B cell (primary cell): ENCODE measurements around the gene RAB6A. TPM values are rescaled to one million over a fixed set of nuclear protein-coding genes. Genes with fewer than 3 reads are reported as not detected.

Experiments
- ATAC-seq: fragments of 200-7000 bp; cut with Tn5 transposase; one replicate; pipeline ENCODE4 v1.10.0; 2021; ENCODE audit warnings: low read depth, mild to moderate bottlenecking, moderate number of reproducible peaks, moderate library complexity
- CTCF ChIA-PET: fragments of 350-600 bp; sonication (Branson Sonifier 250); formaldehyde crosslinking; loops from one replicate; lab custom pipeline; 2021; ENCODE audit warnings: antibody characterized with exemption, inconsistent platforms; lab: Charles Lee
- POLR2A ChIA-PET: fragments of 350-600 bp; sonication (Branson Sonifier 250); formaldehyde crosslinking; loops from one replicate; lab custom pipeline; 2021; ENCODE audit warnings: antibody characterized with exemption; lab: Charles Lee
- DNase-seq: peaks from one replicate; pipeline ENCODE4 v3.0.0; 2013
- H2AFZ ChIP-seq: 2 replicates; pipeline ENCODE4 v1.6.1; 2012; ENCODE audit warnings: mild to moderate bottlenecking, low read depth, low read length; ENCODE audit not compliant: insufficient read depth, poor library complexity, severe bottlenecking
- H3K27ac ChIP-seq, 2 donors: 1 replicate in 1 of 2; 2 replicates in 1 of 2; pipeline ENCODE4 v1.5.1; 2012 to 2013; ENCODE audit warnings: low read length in 2 of 2, mild to moderate bottlenecking in 2 of 2, moderate library complexity in 1 of 2
- H3K27me3 ChIP-seq, 4 experiments: fragments of 200-600 bp in 1 of 4; sonication (generic) in 1 of 4; replicated peaks in 1 of 4; 1 replicate in 2 of 4; 2 replicates in 2 of 4; pipeline versions ENCODE4 v1.6.1 to v1.7.0; 2013 to 2016; ENCODE audit warnings: low read length in 3 of 4, mild to moderate bottlenecking in 2 of 4, mixed read lengths in 1 of 4, moderate library complexity in 1 of 4; ENCODE audit not compliant: insufficient read depth in 4 of 4, control insufficient read depth in 3 of 4; ENCODE audit errors: control extremely low read depth in 1 of 4
- H3K36me3 ChIP-seq, 2 experiments: replicated peaks in 1 of 2; 1 replicate in 1 of 2; 2 replicates in 1 of 2; pipeline versions ENCODE4 v1.6.1 to v1.7.1; 2013; ENCODE audit warnings: low read length in 1 of 2; ENCODE audit not compliant: insufficient read depth in 2 of 2, control insufficient read depth in 1 of 2; ENCODE audit errors: control extremely low read depth in 1 of 2, extremely low read depth in 1 of 2
- H3K4me1 ChIP-seq, 2 donors: fragments of 200-600 bp in 1 of 2; sonication (generic) in 1 of 2; 1 replicate in 1 of 2; 2 replicates in 1 of 2; pipeline versions ENCODE4 v1.5.1 to v1.6.1; 2013 to 2017; ENCODE audit warnings: low read length in 2 of 2; ENCODE audit not compliant: control insufficient read depth in 2 of 2, insufficient read depth in 2 of 2
- H3K4me2 ChIP-seq: replicated peaks from 2 replicates; pipeline ENCODE3; 2012; ENCODE audit warnings: mild to moderate bottlenecking, low read depth, low read length; ENCODE audit not compliant: poor library complexity, severe bottlenecking
- H3K4me3 ChIP-seq, 5 experiments: fragments of 200-600 bp in 1 of 5; sonication (generic) in 1 of 5; 1 replicate in 3 of 5; 2 replicates in 2 of 5; pipeline versions ENCODE4 v1.5.1 to v1.7.0; 2011 to 2016; ENCODE audit warnings: low read length in 4 of 5, mild to moderate bottlenecking in 4 of 5, low read depth in 2 of 5, control low read depth in 1 of 5, moderate library complexity in 1 of 5; ENCODE audit not compliant: insufficient read depth in 1 of 5; ENCODE audit errors: control extremely low read depth in 1 of 5, extremely low read depth in 1 of 5
- H3K79me2 ChIP-seq: fragments of 200-600 bp; sonication (generic); one replicate; pipeline ENCODE4 v1.6.0; 2016; ENCODE audit warnings: low read length; ENCODE audit not compliant: control insufficient read depth, insufficient read depth
- H3K9ac ChIP-seq: fragments of 200-600 bp; sonication (generic); 2 replicates; pipeline ENCODE4 v1.6.1; 2017; ENCODE audit warnings: mild to moderate bottlenecking, low read length, moderate library complexity
- H3K9me3 ChIP-seq, 3 donors: one replicate each; pipeline versions ENCODE4 v1.6.1 to v1.7.1; 2013; ENCODE audit warnings: low read length in 2 of 3; ENCODE audit not compliant: control insufficient read depth in 2 of 3, insufficient read depth in 1 of 3; ENCODE audit errors: control extremely low read depth in 1 of 3
- H4K20me1 ChIP-seq: 2 replicates; pipeline ENCODE4 v1.6.0; 2012; ENCODE audit warnings: mild to moderate bottlenecking, low read length; ENCODE audit not compliant: insufficient read depth, control insufficient read depth, poor library complexity, severe bottlenecking
- H3K27ac Mint-ChIP-seq: one replicate; pipeline ENCODE4 v1.8.0; 2021; ENCODE audit warnings: mixed read lengths
- H3K27me3 Mint-ChIP-seq: one replicate; pipeline ENCODE4 v1.8.0; 2021; ENCODE audit warnings: mixed read lengths
- H3K4me1 Mint-ChIP-seq: one replicate; pipeline ENCODE4 v1.8.0; 2021; ENCODE audit warnings: mixed read lengths
- H3K4me3 Mint-ChIP-seq: one replicate; pipeline ENCODE4 v1.8.0; 2021; ENCODE audit warnings: mixed read lengths
- H3K9me3 Mint-ChIP-seq: one replicate; pipeline ENCODE4 v1.8.0; 2022; ENCODE audit warnings: mixed read lengths; ENCODE audit not compliant: insufficient read depth
- CTCF ChIP-seq: fragments of 200-600 bp; IDR thresholded peaks from one replicate; pipeline ENCODE4 v1.8.0; 2022; ENCODE audit warnings: antibody characterized with exemption, mild to moderate bottlenecking
- EZH2 ChIP-seq: IDR thresholded peaks from 2 replicates; pipeline ENCODE4 v1.6.1; 2012; ENCODE audit warnings: borderline replicate concordance, low read depth, mild to moderate bottlenecking, moderate library complexity, low read length; ENCODE audit not compliant: insufficient read depth, poor library complexity, severe bottlenecking
- WGBS: methylation state at CpG from one replicate; pipeline ENCODE4 v1.1.5; 2013; ENCODE audit warnings: missing lambda C conversion rate; ENCODE audit not compliant: insufficient coverage; 5-methylcytosine and 5-hydroxymethylcytosine counted together
- intact Hi-C: fragments of 100-400 bp; cut with micrococcal nuclease; formaldehyde crosslinking; loops from one replicate; pipeline ENCODE4 v1.10.0; 2022
- polyA plus RNA-seq: library from polyadenylated mRNA; depleted of rRNA; stranded (reverse); fragments of >200 nt; gene quantifications from 2 replicates; pipeline ENCODE4 v1.2.3, GENCODE V29; 2012
- total RNA-seq, 2 donors: library from RNA; stranded (reverse); fragments of 120-200 nt in 1 of 2; gene quantifications; 1 replicate in 1 of 2; 2 replicates in 1 of 2; pipeline versions ENCODE4 v1.2.3 to v1.2.4, GENCODE V29; 2013 to 2022

The RAB6A gene
- total and polyA plus RNA-seq, 2 donors (not counting 1 experiment from before 2014, with no cell fraction given), result 17.2 to 70.5 TPM

DNA sequence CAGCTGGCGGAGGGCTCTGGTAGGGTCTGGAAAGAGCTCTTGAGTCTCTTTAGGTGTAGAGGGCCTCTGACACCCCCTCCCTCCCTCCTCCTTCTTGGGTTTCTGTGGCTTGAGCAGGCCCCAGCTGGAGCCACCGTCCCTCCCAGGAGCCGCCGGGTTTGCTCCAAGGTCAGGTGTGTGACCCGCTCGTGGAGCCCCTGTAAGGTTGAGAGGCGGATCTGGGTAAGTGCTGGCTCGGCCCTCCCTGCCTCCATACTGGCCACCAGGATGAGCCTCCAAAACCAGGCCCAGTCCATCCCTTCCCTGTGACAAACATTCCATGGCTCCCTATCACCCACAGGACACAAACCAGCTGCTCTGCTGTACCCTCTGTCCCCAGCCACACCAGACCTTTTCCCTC is 105.2 kb downstream of the RAB6A start:
- H3K9me3 Mint-ChIP-seq, result no peaks in the 10 kb centered on the region
- intact Hi-C loops, result no loop called here

More for the DNA sequence above, 105.2 kb downstream of the RAB6A start:
- Histone ChIP-seq H3K4me1 (peaks cover 2 to 3% of the 10 kb centered on the region in 2 donors), H3K9ac (no peak overlapping the region), H3K9me3 (no peaks in the 10 kb centered on the region), H3K27me3 (peaks cover 0 to 7% (median 3%) of the 10 kb centered on the region in 4 experiments), H3K79me2 (no peaks in the 10 kb centered on the region), H4K20me1 (no peaks in the 10 kb centered on the region), H3K27ac (no peak overlapping the region), H3K4me3 (no peak overlapping the region), H3K36me3 (no peaks in the 10 kb centered on the region), H3K4me2 (no peak overlapping the region), H2AFZ (no peak overlapping the region)
- no peak for ATAC-seq
- CTCF ChIA-PET, result interaction anchor here (0.5 to 13.3 kb wide), 3 partner anchors 32 to 222 kb away, joined by 3 to 252 read pairs (median 4); no protein-coding TSS in a partner anchor
- POLR2A ChIA-PET, result no interaction called here
- Mint-ChIP-seq H3K4me1 (peaks cover 4% of the 10 kb centered on the region), H3K27ac (no peak overlapping the region), H3K27me3 (no peaks in the 10 kb centered on the region), H3K4me3 (no peak overlapping the region)
- 97% methylated on average over 7 of the region's 8 CpGs for WGBS
- TF ChIP-seq CTCF, result no peak
- TF ChIP-seq EZH2, result no peak
- DNase-seq, result no peak
